ENCODE measurements around the gene PDZD8.

DNA sequence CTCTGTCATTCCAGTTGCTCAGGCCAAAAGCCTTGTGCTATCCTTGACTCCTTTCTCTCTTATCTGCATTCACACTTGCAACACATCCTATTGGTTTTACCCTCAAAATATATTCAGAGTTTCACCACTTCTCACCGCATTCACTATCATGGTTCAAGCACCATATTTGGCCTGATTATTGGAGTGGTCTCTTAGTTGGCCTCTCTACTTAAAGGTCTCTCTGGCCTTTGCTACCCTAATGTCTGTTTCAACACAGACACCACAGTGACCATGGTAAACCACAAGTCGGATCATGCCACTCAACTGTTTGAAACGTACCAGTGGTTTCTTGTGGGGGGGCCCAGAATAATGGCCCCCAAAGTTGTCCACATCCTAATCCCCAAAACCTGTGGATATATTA lies 15.2 kb upstream of the PDZD8 start:
- TF ChIP-seq EZH2phosphoT487 (IDR thresholded peaks at IDR 0.05; ENCODE audit: insufficient read depth, low read depth), result no peak
- TF ChIP-seq EZH2 (IDR thresholded peaks at IDR 0.05; ENCODE audit: insufficient read depth, poor library complexity, severe bottlenecking), result no peak

Measured in GM23248 (cell line).